K562 (cell line): Measurements from ENCODE around the gene UQCR11.

ENCODE experiments used
- ATF7 ChIP-seq: fragments of 450-650 bp; IDR thresholded peaks from 2 replicates; pipeline ENCODE4 v1.7.1; 2014; ENCODE audit warnings: mild to moderate bottlenecking, moderate library complexity
- TF ChIP-seq, protein P1 (sequence below): fragments of 250-450 bp; sonication (Bioruptor Pico); IDR thresholded peaks from 2 replicates; pipeline ENCODE4 v1.4.0; 2020; ENCODE audit warnings: mild to moderate bottlenecking, moderate library complexity, borderline replicate concordance

DNA sequence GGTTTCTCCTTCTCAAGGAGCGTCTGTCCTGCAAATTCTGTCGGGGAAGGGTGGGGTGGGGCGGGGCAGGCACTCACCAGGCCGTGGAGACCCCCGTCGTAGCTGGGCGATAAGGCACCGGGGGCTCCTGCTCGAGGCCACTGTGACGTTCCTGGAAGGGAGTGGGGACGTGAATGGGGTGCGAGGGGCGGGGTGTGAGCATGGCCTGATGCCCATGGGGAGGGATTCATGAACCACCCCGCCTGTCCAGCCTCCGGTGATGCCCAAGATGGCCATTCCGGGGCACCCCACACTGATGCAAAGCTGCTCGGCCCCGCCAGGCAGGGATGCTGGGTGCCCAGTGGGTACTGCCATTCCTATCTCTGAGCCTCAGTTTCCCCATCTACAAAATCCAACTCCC lies 14.4 kb upstream of the UQCR11 start:
- TF ChIP-seq ATF7 = no peak
- TF ChIP-seq, protein P1, sequence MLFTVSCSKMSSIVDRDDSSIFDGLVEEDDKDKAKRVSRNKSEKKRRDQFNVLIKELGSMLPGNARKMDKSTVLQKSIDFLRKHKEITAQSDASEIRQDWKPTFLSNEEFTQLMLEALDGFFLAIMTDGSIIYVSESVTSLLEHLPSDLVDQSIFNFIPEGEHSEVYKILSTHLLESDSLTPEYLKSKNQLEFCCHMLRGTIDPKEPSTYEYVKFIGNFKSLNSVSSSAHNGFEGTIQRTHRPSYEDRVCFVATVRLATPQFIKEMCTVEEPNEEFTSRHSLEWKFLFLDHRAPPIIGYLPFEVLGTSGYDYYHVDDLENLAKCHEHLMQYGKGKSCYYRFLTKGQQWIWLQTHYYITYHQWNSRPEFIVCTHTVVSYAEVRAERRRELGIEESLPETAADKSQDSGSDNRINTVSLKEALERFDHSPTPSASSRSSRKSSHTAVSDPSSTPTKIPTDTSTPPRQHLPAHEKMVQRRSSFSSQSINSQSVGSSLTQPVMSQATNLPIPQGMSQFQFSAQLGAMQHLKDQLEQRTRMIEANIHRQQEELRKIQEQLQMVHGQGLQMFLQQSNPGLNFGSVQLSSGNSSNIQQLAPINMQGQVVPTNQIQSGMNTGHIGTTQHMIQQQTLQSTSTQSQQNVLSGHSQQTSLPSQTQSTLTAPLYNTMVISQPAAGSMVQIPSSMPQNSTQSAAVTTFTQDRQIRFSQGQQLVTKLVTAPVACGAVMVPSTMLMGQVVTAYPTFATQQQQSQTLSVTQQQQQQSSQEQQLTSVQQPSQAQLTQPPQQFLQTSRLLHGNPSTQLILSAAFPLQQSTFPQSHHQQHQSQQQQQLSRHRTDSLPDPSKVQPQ (CRISPR knock-in tag) = no peak
